GM23338 (cell line): Measurements from ENCODE around the gene PLN.

Experiments
- CREB1 ChIP-seq: fragments of 250-450 bp; sonication (Bioruptor Pico); IDR thresholded peaks from 2 replicates; pipeline ENCODE4 v1.5.0; 2020; ENCODE audit warnings: low read depth, mild to moderate bottlenecking, moderate library complexity
- CTCF ChIP-seq, 2 experiments: fragments of 200-600 bp in 1 of 2; sonication (generic) in 1 of 2; conservative IDR thresholded peaks; 2 replicates each; pipeline versions ENCODE4 v1.5.1 to v1.6.1; 2016 to 2017; ENCODE audit warnings: antibody characterized with exemption in 2 of 2, low read depth in 2 of 2, mild to moderate bottlenecking in 2 of 2, moderate library complexity in 1 of 2
- EZH2 ChIP-seq: fragments of 200-600 bp; sonication (generic); IDR thresholded peaks from one replicate; pipeline ENCODE4 v1.8.0; 2017; ENCODE audit warnings: antibody characterized with exemption, mild to moderate bottlenecking, low read depth; ENCODE audit not compliant: unreplicated experiment
- EZH2phosphoT487 ChIP-seq: fragments of 200-600 bp; sonication (generic); IDR thresholded peaks from one replicate; pipeline ENCODE4 v1.8.1; 2018; ENCODE audit warnings: antibody characterized with exemption; ENCODE audit not compliant: unreplicated experiment
- JUNB ChIP-seq: IDR thresholded peaks from one replicate; pipeline ENCODE4 v1.6.1; 2016; ENCODE audit warnings: antibody characterized with exemption; ENCODE audit not compliant: unreplicated experiment
- POLR2AphosphoS5 ChIP-seq: IDR thresholded peaks from 2 replicates; pipeline ENCODE4 v1.6.1; 2016; ENCODE audit warnings: antibody characterized with exemption, low read depth
- REST ChIP-seq: IDR thresholded peaks from one replicate; pipeline ENCODE4 v1.6.1; 2018; ENCODE audit warnings: antibody characterized with exemption; ENCODE audit not compliant: unreplicated experiment
- STAT1 ChIP-seq: IDR thresholded peaks from one replicate; pipeline ENCODE4 v1.6.1; 2016; ENCODE audit warnings: antibody characterized with exemption; ENCODE audit not compliant: unreplicated experiment
- ZNF331 ChIP-seq: fragments of 250-450 bp; sonication (Bioruptor Pico); IDR thresholded peaks from 2 replicates; pipeline ENCODE4 v1.5.0; 2020; ENCODE audit warnings: low read depth, mild to moderate bottlenecking, moderate library complexity
- ZNF462 ChIP-seq: fragments of 250-450 bp; sonication (Bioruptor Pico); IDR thresholded peaks from 2 replicates; pipeline ENCODE4 v1.5.0; 2020; ENCODE audit warnings: mild to moderate bottlenecking, moderate library complexity

DNA sequence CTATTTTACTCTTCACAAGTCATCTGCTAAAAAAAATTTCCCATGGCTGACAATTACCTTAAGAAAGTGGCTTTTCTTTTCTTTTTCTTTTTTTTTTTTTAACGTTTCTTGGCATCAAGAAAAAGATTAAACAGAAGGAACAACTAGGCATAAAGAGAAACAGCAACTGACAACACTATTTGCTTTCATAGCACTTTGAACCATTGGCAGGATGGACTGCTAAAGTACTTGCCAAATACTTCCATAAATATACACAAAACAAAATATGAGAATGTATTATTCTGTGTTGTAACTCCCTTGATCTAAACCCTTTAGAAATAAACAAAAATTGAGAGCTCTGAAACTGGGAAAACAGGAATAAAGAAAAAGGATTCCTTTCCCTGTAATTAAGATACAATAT, 20.0 kb upstream of the PLN start:
- TF ChIP-seq CTCF (conservative IDR thresholded peaks at IDR 0.05; ENCODE audit: low read depth in 2 of 2) (no peak), POLR2AphosphoS5 (no peak), ZNF331 (CRISPR knock-in tag) (no peak), REST (no peak), EZH2phosphoT487 (no peak), EZH2 (no peak), CREB1 (CRISPR knock-in tag) (no peak), JUNB (no peak), ZNF462 (CRISPR knock-in tag) (no peak), STAT1 (no peak)
